Activated CD8-positive, alpha-beta memory T cell treated with anti-CD3 and anti-CD28 coated beads for 4 hours (primary cell): ENCODE data around the gene PHACTR1.

Source experiments
- DNase-seq, 2 donors: peaks; one replicate each; pipeline ENCODE4 v3.0.0-alpha.2; 2020; ENCODE audit warnings: low read depth in 2 of 2

PHACTR1 gene

DNA sequence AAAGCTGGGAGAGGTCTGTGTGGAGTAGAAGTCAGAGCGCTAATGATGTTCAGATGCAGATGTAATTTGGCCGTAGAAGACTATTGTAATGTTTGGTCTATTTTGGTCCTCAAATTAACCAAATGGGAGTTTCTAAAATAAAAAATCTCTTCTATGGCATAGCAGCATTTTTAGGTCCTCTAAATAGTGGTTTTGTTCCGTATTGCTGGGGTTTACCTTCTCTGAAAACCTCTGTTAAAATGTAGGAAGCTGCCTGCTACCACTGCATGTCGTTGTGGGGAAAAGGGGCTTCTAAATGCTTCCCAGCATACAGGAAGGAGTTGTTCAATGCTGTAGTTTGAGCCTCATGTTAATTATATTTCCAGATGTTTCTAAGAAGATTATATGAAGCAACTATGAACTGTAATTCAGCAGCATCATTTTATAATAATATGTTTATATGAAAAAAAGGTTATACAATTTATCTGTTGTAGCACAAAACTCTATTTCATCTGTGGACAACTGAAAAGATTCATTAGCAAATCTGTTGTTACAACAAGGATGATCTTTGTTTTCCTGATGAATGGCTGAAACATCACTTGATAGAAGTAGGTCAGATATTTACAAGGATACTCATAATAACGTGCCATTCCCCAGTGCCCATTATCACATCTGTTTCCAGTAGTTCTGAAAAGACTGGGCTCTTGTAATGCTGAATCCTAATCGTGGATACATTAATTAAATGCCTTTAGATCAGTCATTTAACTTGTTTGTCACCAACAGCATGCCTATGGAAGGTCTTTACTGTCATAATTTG lies 355.2 kb downstream of the PHACTR1 start:
- DNase-seq: no peak

DNA sequence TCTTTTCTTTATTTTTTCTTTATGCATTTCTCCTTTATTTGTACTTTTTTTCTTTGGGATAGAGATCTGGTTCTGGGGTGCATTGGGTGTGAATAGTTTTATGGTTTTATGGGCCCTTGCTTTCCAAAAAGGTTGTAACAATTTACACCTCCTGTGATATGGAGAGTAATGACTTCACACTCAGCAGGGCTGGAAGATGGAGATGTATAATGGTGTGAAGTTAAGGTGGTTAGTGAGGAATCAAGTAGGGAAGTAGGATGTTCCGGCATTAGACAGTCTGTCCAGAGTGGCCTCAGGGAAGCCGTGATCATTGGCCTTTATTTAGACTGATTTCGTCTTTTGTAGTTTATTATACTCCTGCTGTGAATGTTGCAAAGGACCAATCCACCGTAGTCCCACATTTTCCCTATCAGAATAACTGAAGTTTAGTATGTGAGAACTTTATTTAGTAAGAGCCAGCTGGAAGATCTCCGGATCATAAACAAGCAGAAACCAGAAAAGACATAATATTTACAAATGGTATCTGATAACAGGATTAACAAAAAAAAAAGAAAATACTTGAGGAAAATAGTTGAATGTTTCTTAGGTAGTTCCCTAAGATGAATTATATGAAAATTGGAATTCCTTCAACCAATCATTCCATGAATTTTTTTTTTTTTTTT lies 356.2 kb downstream of the PHACTR1 start:
- no peak for DNase-seq

DNA sequence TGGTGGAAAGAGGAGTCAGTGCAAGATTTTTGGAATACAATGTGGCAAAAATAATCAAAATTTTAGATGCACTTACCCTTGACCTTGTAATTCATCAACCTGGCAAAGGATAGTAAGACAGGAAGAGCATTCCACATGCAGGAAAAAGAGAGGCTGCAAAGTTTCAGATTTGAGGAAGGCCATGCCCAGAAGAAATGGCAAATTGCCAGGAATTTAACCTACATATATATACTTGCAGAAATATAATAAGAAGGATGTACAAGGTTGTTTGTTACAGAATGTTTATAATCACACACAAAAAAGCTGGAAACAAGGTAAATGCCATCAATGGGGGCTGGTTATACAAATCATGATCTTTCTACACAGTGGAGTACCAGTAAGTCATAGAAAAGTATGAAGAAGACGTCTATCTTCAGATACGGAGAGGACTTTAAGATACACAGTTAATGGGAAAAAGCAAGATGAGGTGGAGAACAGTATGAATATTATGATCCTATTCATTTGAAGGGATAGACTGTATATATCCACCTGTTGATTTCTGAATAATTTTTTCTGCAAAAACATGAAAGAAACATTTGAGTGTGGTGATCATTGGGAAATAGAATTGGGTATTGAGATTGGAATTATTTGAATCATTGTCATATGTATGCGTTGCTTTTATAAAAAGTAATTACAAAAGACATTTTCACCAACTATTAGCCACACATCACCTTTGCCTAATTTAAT lies 358.0 kb downstream of the PHACTR1 start:
- DNase-seq: no peak

DNA sequence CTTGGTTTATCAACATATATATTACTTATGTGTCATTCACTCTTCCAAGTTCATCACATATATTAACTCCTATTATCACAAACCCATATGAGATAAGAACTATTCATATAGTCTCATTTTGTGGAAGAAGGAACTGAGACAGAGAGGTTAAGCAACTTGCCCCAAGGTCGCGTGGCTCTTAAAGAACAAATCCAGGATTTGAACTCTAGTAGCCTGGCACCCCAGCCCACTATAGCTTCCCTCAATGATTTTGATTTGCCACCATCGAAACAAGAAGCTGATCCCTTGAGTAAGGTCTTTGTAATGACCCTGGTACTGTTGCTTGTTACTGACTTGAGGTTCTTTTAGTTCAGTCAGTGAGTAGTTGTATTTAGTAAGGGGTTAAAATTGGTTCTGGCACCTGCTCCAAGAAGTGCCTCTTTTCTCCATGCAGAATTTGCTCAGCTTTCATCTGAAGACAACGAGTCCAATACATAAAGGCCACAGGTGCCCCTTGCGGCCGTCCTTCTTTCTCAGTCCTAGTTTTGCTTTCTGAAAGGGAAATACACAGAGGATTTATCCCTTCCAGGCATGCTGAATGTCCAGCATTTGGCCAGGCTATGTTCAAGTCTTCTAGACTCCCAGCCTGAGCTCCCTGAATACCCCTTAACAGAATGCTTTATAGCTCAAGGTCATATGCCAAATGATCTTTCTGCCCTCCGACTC lies 358.7 kb downstream of the PHACTR1 start:
- no peak for DNase-seq

DNA sequence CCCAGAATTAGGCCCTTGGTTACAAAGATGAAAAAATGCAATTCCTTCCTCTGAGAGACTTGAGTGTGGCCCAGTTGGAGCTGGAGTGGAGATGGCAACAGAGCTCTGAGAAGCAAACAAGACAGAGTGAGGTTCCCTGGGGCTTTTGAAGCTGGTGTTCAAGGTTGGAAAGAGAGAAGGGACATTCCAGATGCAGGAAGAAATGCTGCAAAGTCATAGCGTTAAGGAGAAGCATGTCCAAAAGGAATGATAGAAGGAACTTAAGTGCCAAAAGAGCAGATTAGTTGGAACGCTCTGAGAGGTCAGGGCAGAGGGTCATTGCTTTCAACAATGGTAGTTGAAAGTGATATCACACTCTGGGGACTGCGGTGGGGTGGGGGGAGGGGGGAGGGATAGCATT lies 360.0 kb downstream of the PHACTR1 start:
- DNase-seq: no peak

DNA sequence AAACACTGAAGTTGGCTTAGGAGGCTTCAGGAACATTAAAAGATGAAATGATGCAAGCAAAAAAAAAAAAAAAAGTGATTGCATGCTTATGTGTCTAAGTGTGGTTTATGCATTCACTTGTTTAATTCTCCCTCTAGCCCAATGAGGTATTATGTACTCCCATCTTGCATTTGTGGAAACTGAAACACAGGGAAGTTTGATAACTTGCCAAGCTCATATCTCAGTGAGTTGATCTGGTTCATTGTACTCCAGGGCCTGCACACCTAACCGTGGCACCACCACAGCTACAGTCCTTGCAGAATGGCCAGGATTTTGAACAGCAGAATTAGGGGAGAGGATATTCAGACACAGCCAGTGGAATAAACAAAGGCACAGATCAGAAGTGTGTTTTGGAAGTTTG lies 360.6 kb downstream of the PHACTR1 start:
- DNase-seq: no peak

DNA sequence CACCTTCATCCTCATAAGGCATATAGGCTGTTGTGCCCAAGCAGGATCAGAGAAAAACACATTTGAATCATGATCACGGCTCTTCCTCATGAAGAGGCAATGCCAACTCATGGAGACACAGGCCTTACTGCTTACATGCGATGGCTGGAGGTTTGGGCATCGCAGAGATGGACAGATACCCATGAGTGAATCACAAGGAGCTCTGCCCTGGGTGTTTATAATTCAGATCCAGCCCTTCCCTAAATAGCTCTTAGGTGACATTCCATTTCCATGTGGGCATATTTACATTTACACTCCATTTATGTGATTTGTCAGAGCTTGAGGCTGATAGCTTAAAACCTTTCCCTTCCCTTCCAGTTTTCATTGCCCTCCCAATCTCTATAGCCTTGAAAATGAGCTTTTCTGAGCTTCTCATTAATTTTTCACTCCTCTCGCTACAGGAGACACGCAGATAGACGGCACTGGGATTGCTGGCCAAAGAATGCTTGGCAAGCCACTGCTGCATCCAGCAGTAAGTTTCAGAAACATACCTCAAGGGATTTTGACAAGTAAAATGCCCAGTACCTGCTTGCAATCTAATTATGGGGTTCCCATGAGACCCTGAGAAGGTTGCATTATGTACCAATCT lies 362.6 kb downstream of the PHACTR1 start:
- DNase-seq: no peak

DNA sequence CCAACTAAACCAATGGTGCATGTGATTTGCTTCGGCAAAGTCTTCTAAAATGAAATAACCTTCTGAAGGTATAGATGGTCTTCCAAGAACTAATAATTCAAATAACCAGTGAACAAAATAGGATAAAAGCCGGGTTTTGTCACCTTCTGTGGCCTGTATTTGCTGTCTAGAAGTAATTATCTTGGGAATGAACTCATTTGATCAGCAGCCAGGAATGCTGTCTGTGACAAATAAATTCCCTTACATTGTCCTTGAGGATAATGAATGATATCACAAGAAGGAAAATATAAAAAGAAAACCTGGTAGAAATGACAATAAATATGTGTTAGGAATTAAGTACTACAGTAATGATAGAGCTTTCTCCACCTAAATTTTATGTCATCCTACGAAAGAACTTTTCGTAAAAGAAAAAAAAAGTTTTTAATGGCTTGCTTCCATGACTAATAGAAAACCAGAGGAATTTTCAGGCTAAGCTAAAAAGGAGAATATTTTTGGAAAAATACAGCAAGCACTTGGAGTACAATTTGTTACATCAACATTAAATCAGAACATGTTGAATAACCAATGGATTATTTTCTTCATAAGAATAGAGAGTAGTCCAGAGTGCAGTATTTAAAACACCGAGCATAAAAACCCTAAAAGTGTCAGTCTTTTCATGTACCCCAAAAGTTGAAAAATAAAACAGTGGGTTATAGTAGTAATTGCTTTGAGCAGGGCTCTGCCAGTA lies 364.1 kb downstream of the PHACTR1 start:
- DNase-seq: no peak

DNA sequence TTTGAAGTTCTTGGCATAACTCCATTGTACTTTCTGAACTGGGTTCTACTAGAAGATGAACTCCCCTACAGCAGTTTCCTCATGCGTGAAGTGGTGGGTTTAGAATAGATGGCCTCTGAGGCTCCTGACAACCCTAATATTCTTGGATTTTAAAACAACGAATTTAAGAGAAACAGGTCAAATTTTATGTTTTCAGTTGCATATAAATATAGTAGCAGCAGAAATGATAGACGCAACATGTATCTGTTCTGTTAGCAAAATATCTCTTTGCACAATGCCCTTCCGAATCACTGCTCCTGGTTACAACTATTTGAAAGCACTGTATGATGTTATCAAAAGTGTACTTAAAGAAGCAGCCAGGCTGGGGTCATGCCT lies 364.6 kb downstream of the PHACTR1 start:
- DNase-seq: no peak

DNA sequence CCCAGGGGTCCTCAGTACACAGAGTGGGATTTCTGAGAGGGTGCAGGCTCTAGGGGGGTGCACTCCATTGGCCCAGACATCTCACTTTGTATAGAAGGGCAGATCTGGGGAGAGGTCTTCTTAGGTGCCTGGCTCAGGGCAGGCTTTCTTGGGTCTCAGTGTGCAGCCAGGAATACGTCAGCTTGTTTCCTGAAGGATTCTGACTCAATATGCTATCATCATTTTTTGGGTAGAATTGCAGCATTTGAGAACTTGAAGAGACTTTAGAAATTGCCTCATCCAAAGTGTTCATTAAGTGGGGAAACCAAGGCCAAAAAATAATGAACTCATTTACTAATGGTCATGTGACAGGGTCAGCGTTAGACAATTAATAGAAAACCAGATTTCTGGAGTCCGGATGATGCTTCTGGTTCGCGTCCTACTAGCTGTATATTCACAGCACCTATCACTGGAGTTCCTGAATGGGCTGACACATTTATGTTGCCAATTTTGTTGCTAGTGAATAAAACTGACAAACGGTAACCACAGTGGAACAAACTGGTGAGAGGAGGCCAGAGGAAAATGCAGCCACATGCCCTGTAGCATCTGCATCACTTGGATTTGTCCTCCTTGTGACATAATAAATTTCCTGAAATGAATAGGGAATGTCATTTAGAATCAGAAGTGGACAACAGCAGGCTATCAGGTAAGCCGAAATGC lies 372.9 kb downstream of the PHACTR1 start:
- no peak for DNase-seq

DNA sequence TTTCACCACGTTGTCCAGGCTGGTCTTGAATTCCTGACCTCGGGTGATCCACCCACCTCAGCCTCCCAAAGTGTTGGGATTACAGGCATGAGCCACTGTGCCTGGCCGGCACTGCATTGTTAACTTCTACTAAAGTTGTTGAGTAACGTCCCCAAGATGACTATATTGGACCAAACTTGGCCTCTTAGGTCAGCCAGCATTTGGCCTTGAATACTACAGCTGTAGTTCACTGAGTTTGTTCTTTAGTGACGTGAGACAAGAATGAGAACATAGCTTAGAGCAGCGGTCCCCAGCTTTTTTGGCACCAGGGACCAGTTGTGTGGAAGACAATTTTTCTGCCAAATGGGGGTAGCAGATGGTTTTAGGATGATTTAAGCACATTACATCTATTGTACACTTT lies 374.6 kb downstream of the PHACTR1 start:
- no peak for DNase-seq

DNA sequence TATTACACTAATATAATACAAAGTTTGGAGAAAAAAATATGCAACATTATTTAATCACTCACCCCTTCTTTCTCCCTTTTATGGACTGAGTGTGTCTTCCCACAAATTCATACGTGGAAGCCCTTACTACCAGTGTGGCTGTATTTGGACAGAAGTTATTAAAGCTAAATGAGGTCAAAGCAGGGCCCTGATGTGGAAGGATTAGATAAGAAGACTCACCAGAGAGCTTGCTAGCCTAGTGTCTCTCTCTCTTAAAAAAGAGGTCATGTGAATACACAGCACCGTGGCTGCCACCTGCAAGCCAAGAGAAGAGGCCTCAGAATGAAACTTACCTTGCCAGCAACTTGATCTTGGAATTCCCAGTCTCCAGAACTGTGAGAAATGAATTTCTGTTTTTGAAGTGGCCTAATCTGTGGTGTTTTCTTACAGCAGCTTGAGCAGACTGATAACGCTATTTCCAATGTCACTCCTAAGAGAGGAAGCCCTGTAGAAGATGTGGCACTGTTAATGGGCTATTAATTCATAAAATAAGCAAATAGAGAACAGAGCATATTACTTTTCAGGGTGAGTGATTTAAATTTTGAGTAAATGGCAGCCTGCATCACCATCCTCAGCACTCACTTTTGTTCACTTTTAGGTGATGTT lies 378.3 kb downstream of the PHACTR1 start:
- no peak for DNase-seq

DNA sequence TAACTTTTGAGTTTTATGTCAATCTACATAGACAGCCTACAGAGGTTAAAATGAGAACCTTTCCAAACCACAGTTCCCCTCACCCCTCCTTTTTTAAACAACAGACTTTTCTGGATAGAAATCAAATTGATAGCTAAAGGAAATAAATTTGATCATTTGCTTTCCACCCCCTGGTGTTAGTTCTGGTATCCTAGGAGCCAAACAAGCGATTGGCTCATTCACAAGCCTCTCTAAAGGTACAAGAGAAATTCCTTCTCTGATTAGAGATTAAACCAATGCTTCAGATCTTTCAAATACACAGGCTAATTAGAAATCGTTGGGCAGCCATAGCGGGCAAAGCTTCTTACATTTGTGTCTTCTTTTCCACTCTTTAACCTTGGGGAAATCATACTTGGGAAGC lies 379.5 kb downstream of the PHACTR1 start:
- DNase-seq: no peak

DNA sequence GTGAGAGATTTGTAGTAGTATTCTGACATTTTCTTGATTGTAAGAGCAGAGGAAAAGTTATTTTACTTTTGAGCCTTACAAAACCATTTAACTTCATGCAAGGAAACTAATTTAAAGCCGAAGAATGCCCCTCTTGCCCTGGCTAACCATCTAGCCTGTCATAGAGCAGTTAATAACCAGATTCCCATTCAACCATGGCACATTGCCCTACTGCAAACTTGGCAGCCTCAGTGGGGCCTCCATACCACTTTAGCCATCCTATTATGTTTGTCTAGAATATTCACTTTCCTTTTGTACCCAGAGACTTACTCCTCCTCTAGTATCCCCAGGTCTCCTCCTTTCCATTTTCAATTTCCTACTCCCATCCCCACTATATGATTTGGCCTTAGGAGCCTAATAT lies 380.9 kb downstream of the PHACTR1 start:
- no peak for DNase-seq

DNA sequence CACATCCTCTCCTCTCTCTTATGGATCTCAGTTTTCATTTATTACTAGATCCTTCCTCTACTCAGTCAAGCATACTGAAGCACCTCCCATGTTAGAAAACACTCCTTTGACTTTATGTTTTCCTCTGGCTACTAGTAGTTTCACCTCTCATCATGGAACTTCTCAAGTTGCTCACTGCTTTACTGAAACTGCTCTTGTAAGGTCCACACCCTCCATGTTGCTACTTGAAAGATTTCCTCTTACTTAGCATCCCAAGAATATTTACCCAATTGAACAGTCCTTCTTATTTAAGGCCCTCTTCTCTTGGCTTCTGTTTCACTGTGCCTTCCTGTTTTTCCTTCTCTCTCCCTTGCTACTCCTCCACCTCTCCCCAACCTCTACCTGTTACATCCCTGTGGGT lies 381.4 kb downstream of the PHACTR1 start:
- no peak for DNase-seq

DNA sequence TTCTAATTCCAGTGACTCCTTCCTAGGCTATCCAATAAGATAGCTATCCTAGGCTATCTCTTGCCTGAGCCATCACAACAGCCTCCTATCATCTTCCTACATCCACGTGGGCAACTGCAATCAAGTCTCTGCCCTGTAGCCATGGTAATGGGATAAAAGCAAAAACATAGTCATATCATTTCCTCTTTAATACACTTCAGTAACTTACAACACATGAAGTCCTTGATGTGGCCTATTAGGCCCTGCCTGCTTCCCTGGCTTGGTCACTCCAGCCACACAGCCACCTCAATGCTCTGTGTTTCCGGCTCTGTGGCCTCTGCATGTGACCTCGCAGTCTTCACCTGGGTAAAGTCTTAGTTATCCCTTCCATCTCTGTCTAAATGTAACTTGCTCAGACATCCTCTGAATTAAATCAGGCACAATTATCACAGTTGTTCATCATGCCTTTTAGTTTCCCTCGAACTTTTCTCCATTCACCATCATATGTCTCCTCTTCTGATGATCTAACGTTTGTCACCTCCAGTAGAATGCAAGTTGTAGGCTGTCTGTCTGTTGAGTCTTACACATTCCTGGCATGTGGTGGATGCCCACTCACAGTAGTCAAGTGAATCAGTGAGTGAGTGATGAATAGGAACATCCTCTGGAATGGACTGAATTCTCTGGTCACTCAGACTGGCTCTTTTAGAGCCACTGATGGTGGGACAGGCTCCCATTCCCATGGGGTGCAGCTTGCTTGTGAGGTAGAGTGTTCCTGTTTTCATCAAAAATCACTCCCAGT lies 382.4 kb downstream of the PHACTR1 start:
- DNase-seq: no peak

DNA sequence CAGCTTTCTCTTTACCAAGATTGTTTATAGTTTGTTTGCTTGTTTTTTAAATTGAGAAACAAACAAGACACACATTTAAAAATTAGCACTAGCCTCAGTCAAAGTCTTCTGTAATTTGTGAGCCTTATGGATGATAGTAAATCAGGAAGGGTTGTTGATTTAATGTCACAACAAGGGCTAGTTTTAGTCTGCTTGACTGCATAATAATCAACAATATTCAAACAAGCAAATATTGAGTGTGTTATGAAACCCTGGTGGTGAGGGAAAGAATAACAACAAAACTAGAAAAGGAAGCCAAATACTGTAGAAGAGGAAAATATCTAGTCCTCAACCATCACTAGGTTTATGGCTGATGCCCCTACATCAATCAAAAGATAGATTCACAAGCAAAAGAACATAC lies 383.2 kb downstream of the PHACTR1 start:
- no peak for DNase-seq

DNA sequence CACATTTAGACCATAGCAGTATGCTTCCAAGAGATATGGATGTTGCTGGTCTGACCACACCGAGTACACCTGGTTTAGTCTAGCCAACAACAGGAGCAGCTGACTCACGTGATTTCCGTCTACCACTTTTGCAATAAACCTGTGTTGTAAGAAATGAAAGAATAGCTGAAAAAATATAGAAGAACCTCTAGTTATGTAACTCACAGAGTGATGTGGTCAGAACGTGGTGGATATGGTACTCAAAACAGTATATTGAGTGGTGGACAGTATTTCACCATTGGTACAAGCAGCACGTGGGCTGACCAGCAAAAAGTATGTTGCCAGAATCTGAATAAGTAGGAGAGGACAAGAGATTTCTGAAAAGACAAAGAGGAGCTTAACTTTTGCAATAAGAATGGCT lies 384.8 kb downstream of the PHACTR1 start:
- no peak for DNase-seq

DNA sequence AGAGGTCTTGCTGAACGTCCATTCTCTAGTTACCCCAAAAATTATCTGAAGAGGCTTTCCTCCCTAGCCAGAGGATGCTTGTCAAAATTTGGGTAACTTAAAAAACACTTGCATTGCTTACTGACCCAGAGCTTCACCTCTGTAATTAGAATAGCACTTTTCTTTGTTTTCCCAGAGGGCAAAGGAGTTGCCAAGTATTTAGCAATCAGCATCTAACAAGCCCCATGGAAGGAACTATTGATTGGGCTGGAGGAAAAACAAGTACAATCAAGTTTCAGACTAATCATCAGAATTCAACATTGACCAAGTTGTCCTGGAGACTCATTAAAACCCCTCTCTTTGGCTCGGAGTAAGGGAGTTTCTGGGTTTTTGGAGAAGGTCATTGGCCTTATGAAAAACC lies 385.4 kb downstream of the PHACTR1 start:
- no peak for DNase-seq
